Calu3 (cell line): Measurements from ENCODE around the gene SHANK3. TPM values are rescaled to one million over a fixed set of nuclear protein-coding genes. Genes with fewer than 3 reads are reported as not detected.
A peak's percentile ranks its signal among the peaks of the same experiment; 100 is the strongest.

ENCODE experiments used
- BruUV-seq: library from RNA; stranded (reverse); fragments of 400-500 nt; replicated peaks from 2 replicates; lab custom pipeline; 2021; lab: Mats Ljungman, UMichigan
- CTCF ChIA-PET: fragments of 300-600 bp; sonication (Branson Sonifier 250); formaldehyde crosslinking; loops from one replicate; lab custom pipeline; 2022; ENCODE audit warnings: antibody characterized with exemption; lab: Charles Lee
- DNase-seq: peaks from one replicate; pipeline ENCODE4 v3.0.0; 2022
- H3K27ac Mint-ChIP-seq: one replicate; pipeline ENCODE4 v1.8.0; 2022; ENCODE audit warnings: mixed read lengths; ENCODE audit not compliant: unreplicated experiment
- H3K27me3 Mint-ChIP-seq: one replicate; pipeline ENCODE4 v1.8.0; 2022; ENCODE audit warnings: mixed read lengths; ENCODE audit not compliant: unreplicated experiment
- H3K36me3 Mint-ChIP-seq: one replicate; pipeline ENCODE4 v1.8.0; 2022; ENCODE audit warnings: mild to moderate bottlenecking, moderate library complexity, mixed read lengths; ENCODE audit not compliant: insufficient read depth, unreplicated experiment
- H3K4me1 Mint-ChIP-seq: one replicate; pipeline ENCODE4 v1.8.0; 2022; ENCODE audit warnings: mild to moderate bottlenecking, low read depth, mixed read lengths; ENCODE audit not compliant: unreplicated experiment
- H3K4me3 Mint-ChIP-seq: one replicate; pipeline ENCODE4 v1.8.0; 2022; ENCODE audit warnings: mild to moderate bottlenecking, low read depth, moderate library complexity, mixed read lengths; ENCODE audit not compliant: unreplicated experiment
- H3K9me3 Mint-ChIP-seq: one replicate; pipeline ENCODE4 v1.8.0; 2022; ENCODE audit warnings: low read depth, mixed read lengths; ENCODE audit not compliant: unreplicated experiment
- intact Hi-C: fragments of 100-400 bp; cut with micrococcal nuclease; formaldehyde crosslinking; loops from one replicate; pipeline ENCODE4 v1.10.0; 2022; ENCODE audit not compliant: unreplicated experiment
- total RNA-seq: library from RNA; stranded (reverse); gene quantifications from 2 replicates; pipeline ENCODE4 v1.2.3, GENCODE V29; 2022
- TF ChIP-seq, protein P1 (sequence below): fragments of 200-600 bp; IDR thresholded peaks from one replicate; pipeline ENCODE4 v1.8.0; 2022; ENCODE audit warnings: antibody characterized with exemption; ENCODE audit not compliant: unreplicated experiment

The SHANK3 gene
- total RNA-seq, 1 experiment from 2014 or later = 2.1 TPM

- Mint-ChIP-seq H3K36me3 (no peaks in the 10 kb centered on the region), H3K27ac (no peak overlapping the region), H3K4me1 (no peaks in the 10 kb centered on the region), H3K27me3 (peaks cover 75% of the 10 kb centered on the region), H3K4me3 (peak overlapping the region; percentile 62), H3K9me3 (no peaks in the 10 kb centered on the region)
- TF ChIP-seq, protein P1, sequence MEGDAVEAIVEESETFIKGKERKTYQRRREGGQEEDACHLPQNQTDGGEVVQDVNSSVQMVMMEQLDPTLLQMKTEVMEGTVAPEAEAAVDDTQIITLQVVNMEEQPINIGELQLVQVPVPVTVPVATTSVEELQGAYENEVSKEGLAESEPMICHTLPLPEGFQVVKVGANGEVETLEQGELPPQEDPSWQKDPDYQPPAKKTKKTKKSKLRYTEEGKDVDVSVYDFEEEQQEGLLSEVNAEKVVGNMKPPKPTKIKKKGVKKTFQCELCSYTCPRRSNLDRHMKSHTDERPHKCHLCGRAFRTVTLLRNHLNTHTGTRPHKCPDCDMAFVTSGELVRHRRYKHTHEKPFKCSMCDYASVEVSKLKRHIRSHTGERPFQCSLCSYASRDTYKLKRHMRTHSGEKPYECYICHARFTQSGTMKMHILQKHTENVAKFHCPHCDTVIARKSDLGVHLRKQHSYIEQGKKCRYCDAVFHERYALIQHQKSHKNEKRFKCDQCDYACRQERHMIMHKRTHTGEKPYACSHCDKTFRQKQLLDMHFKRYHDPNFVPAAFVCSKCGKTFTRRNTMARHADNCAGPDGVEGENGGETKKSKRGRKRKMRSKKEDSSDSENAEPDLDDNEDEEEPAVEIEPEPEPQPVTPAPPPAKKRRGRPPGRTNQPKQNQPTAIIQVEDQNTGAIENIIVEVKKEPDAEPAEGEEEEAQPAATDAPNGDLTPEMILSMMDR = no peak
- BruUV-seq = no TSS peak
- intact Hi-C loops = no loop called here
- peak; percentile 41 for DNase-seq
- CTCF ChIA-PET = interaction anchor here (0.5 kb wide), 1 partner anchor 271 kb away, joined by 5 read pairs; no protein-coding TSS in a partner anchor
Observed at GRCh38 chr22:50696799-50697561, 24.4 kb downstream of the SHANK3 start.

- no peak overlapping the region for H3K27ac Mint-ChIP-seq
- H3K4me1 Mint-ChIP-seq = no peaks in the 10 kb centered on the region
- TF ChIP-seq, protein P1 = no peak
- CTCF ChIA-PET = interaction anchor here (0.5 kb wide), 1 partner anchor 271 kb away, joined by 5 read pairs; no protein-coding TSS in a partner anchor
- no peak for DNase-seq
- BruUV-seq = no TSS peak
- H3K9me3 Mint-ChIP-seq = no peaks in the 10 kb centered on the region
- H3K4me3 Mint-ChIP-seq = peak overlapping the region; percentile 62
- H3K27me3 Mint-ChIP-seq = peaks cover 75% of the 10 kb centered on the region
- intact Hi-C loops = no loop called here
- H3K36me3 Mint-ChIP-seq = no peaks in the 10 kb centered on the region
Observed at GRCh38 chr22:50697667-50698506, 25.3 kb downstream of the SHANK3 start.

GRCh38 chr22:50698546-50698945 lies 25.9 kb downstream of the SHANK3 start:
- H3K9me3 Mint-ChIP-seq = no peaks in the 10 kb centered on the region

More at GRCh38 chr22:50698546-50698945, 25.9 kb downstream of the SHANK3 start:
- intact Hi-C loops = no loop called here
- Mint-ChIP-seq H3K4me3 (peak overlapping the region; percentile 33), H3K27ac (no peak overlapping the region), H3K36me3 (no peaks in the 10 kb centered on the region), H3K4me1 (no peaks in the 10 kb centered on the region), H3K27me3 (peaks cover 72% of the 10 kb centered on the region)
- TF ChIP-seq, protein P1 = no peak
- no TSS peak for BruUV-seq
- CTCF ChIA-PET = no interaction called here
- DNase-seq = no peak
